Raji (cell line): ENCODE data around the gene CFAP70.

Source experiments
- POLR2A ChIP-seq: IDR thresholded peaks from 2 replicates; pipeline ENCODE4 v1.6.1; 2011; ENCODE audit warnings: low read depth, low read length, control low read depth; ENCODE audit not compliant: insufficient read depth

The CFAP70 gene

DNA sequence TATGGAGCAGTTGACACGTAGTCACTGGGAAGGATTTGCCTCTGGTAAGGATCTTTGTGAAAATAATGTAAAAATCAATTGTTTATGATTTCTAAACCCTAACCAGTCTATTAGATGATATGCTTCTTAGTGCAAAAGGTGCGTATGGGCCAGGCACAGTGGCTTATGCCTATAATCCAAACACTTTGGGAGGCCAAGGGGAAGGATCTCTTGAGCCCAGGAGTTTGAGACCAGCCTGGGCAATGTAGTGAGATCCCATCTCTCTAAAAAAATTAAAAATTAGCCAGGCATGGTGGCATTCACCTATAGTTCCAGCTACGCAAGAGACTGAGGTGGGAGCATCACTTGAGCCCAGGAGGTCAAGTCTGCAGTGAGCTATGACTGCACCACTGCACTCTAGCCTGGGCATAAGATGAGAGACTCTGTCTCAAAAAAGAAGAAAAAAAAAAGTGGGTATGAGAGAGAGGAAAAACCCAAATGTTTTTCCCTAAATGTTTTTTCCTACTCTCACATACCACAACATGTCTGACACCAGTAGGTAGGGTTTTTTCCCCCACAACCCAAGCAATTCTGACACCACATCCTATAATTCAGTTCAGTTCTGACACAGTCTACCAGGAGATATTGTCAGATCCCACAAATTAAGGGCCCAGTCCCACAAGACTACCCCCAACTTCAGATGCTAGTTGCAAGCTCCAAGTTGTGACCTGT, 148.1 kb downstream of the CFAP70 start:
- TF ChIP-seq POLR2A, result no peak

DNA sequence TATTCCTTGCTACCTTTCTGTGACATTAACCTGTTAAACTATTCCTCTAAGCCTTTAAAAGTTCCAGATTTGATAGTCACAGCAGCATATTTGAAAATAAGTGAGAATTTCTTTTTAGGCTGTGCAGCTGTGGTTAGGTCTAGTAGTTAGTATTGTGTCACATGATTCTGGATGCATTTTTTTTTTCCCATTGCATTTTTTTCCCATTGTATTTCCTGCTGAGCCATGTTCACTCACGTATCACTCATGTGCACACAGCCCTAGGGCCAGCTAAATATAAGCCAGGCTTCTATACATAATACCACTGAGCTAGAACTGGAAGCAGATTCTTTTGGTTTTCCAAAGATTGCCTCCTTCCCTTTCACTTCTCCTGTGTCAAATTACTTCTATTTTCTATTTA, 149.0 kb downstream of the CFAP70 start:
- TF ChIP-seq POLR2A, result no peak

- TF ChIP-seq POLR2A, result no peak
These were observed 150.8 kb downstream of the CFAP70 start for GRCh38 chr10:73207883-73208282.

DNA sequence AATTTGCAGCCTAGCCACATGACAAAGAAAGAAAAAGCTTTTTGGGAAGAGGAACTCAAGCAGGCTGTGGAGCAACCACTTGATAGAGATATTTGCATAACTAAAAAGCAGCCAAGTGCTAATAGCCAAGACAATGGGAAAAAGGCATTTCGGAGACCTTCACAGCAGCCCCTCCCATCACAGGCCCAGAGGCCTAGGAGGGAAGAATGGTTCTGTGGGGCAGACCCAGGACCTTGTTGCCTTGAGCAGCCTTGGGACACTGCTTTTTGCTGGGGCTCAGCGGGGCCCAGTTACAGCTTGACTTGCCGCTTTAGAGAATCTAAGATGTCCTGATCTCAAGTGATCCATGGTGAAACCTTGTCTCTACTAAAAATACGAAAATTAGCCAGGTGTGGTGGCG, 152.3 kb downstream of the CFAP70 start:
- TF ChIP-seq POLR2A, result no peak

- no peak for TF ChIP-seq POLR2A
These were observed 152.8 kb downstream of the CFAP70 start for GRCh38 chr10:73205890-73206289.

DNA sequence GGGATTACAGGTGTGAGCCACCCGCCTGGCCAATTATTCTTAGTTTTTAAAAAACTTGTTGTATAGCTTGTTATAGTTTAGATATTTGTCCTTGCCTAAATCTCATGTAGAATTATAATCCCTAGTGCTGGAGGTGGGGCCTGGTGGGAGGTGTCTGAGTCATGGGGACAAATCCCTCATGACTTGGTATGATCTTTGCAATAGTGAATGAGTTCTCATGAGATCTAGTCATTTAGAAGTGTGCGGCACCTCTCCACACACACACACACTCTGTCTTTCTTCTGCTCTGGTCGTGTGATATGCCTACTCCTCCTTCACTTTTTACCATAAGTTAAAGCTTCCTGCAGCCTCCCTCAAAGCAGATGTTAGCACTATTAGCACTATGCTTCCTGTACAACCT, 153.6 kb downstream of the CFAP70 start:
- TF ChIP-seq POLR2A, result no peak
